ENCODE results near the gene INSC. TPM values are rescaled to one million over a fixed set of nuclear protein-coding genes. Genes with fewer than 3 reads are reported as not detected.

INSC gene
- total and polyA plus RNA-seq, 9 of the 15 experiments (the other 6 are each of a cell fraction or from before 2014, with no cell fraction given) = not detected

GRCh38 chr11:15145151-15145550 lies 30.4 kb downstream of the INSC start:
- no peak for FAIRE-seq
- no TSS peak for BruUV-seq (replicated peaks)

GRCh38 chr11:15145615-15146014 lies 30.9 kb downstream of the INSC start:
- POLR2A ChIA-PET = no interaction called here

More at GRCh38 chr11:15145151-15145550, 30.4 kb downstream of the INSC start:
- Histone ChIP-seq H3K79me2 (ENCODE audit: control insufficient read depth, insufficient read depth, low read length) (no peaks in the 10 kb centered on the region), H3K36me3 (ENCODE audit: control insufficient read depth, insufficient read depth, low read length) (no peaks in the 10 kb centered on the region), H3K9me1 (ENCODE audit: control insufficient read depth, insufficient read depth, low read length) (no peaks in the 10 kb centered on the region), H3K27ac (ENCODE audit: extremely low read depth, low read depth, low read length) (no peak overlapping the region), H2AFZ (ENCODE audit: low read depth, low read length) (no peak overlapping the region), H3K4me1 (replicated peaks in 1 of 2; ENCODE audit: control insufficient read depth in 2 of 2, insufficient read depth in 2 of 2, low read length in 2 of 2) (no peaks in the 10 kb centered on the region), H3K9me3 (replicated peaks; ENCODE audit: control insufficient read depth, insufficient read depth, low read depth, low read length) (no peaks in the 10 kb centered on the region), H3K4me2 (ENCODE audit: insufficient read depth, low read length) (no peak overlapping the region), H3K9ac (ENCODE audit: insufficient read depth in 1 of 2, low read depth in 2 of 2, low read length in 2 of 2) (no peak overlapping the region), H4K20me1 (replicated peaks; ENCODE audit: control insufficient read depth, insufficient read depth, low read length) (no peaks in the 10 kb centered on the region), H3K4me3 (no peak overlapping the region), H3K27me3 (ENCODE audit: control insufficient read depth in 2 of 2, insufficient read depth in 2 of 2, low read length in 2 of 2) (no peaks in the 10 kb centered on the region)
- no peak for TF ChIP-seq ZKSCAN8 (CRISPR knock-in tag; IDR thresholded peaks at IDR 0.05)
- no peak for TF ChIP-seq PHF21A (IDR thresholded peaks at IDR 0.05; ENCODE audit: borderline replicate concordance, low read depth)
- TF ChIP-seq PCBP1 (IDR thresholded peaks at IDR 0.05; ENCODE audit: low read depth, low read length, poor library complexity, severe bottlenecking) = no peak
- no peak for TF ChIP-seq XRCC4 (IDR thresholded peaks at IDR 0.05; ENCODE audit: extremely low read depth, insufficient read depth, insufficient read length)
- TF ChIP-seq SIN3B (IDR thresholded peaks at IDR 0.05; ENCODE audit: low read depth) = no peak
- no peak for TF ChIP-seq POU5F1 (IDR thresholded peaks at IDR 0.05; ENCODE audit: borderline replicate concordance, low read depth, low read length, partially characterized antibody)
- no peak for TF ChIP-seq ZC3H4 (CRISPR knock-in tag; IDR thresholded peaks at IDR 0.05; ENCODE audit: borderline replicate concordance)
- no peak for TF ChIP-seq KLF6 (CRISPR knock-in tag; IDR thresholded peaks at IDR 0.05; ENCODE audit: borderline replicate concordance)
- TF ChIP-seq MTA3 (IDR thresholded peaks at IDR 0.05; ENCODE audit: borderline replicate concordance) = no peak
- TF ChIP-seq CTBP1 (IDR thresholded peaks at IDR 0.05; ENCODE audit: borderline replicate concordance) = no peak
- ChIA-PET POLR2A (no interaction called here), CTCF (ENCODE audit: low intra/inter-chr PET ratio) (no interaction called here)
- DNase-seq (ENCODE audit: extremely low read depth in 1 of 4, low spot score in 3 of 4) (no peak), ATAC-seq (no peak)
- in situ Hi-C loops (cut with MboI) = no loop called here
- intact Hi-C loops (cut with micrococcal nuclease) = no loop called here
- WGBS (ENCODE audit: insufficient coverage, low coverage, missing lambda C conversion rate) = 0% methylated on average over 2 of the region's 2 CpGs

More at GRCh38 chr11:15145615-15146014, 30.9 kb downstream of the INSC start:
- intact Hi-C loops (cut with micrococcal nuclease) = no loop called here
- Histone ChIP-seq H3K27me3 (ENCODE audit: control insufficient read depth in 2 of 2, insufficient read depth in 2 of 2, low read length in 2 of 2) (no peaks in the 10 kb centered on the region), H3K9me1 (ENCODE audit: control insufficient read depth, insufficient read depth, low read length) (no peaks in the 10 kb centered on the region), H3K4me2 (ENCODE audit: insufficient read depth, low read length) (no peak overlapping the region), H3K79me2 (ENCODE audit: control insufficient read depth, insufficient read depth, low read length) (no peaks in the 10 kb centered on the region), H3K9me3 (replicated peaks; ENCODE audit: control insufficient read depth, insufficient read depth, low read depth, low read length) (no peaks in the 10 kb centered on the region), H3K4me1 (replicated peaks in 1 of 2; ENCODE audit: control insufficient read depth in 2 of 2, insufficient read depth in 2 of 2, low read length in 2 of 2) (no peaks in the 10 kb centered on the region), H2AFZ (ENCODE audit: low read depth, low read length) (no peak overlapping the region), H3K9ac (ENCODE audit: insufficient read depth in 1 of 2, low read depth in 2 of 2, low read length in 2 of 2) (no peak overlapping the region), H3K36me3 (ENCODE audit: control insufficient read depth, insufficient read depth, low read length) (no peaks in the 10 kb centered on the region), H3K27ac (ENCODE audit: extremely low read depth, low read depth, low read length) (no peak overlapping the region), H4K20me1 (replicated peaks; ENCODE audit: control insufficient read depth, insufficient read depth, low read length) (no peaks in the 10 kb centered on the region), H3K4me3 (no peak overlapping the region)
- in situ Hi-C loops (cut with MboI) = no loop called here
- DNase-seq (ENCODE audit: extremely low read depth in 1 of 4, low spot score in 3 of 4) (no peak), ATAC-seq (no peak), FAIRE-seq (no peak)
- TF ChIP-seq MAFG (tag; conservative IDR thresholded peaks at IDR 0.05) = no peak
- BruUV-seq (replicated peaks) = no TSS peak
- CTCF ChIA-PET (ENCODE audit: low intra/inter-chr PET ratio) = no interaction called here
- 0% methylated on average over 1 of the region's 1 CpG for WGBS (ENCODE audit: insufficient coverage, low coverage, missing lambda C conversion rate)
